Measurements from ENCODE around the gene RNASEH2A.

RNASEH2A gene

DNA sequence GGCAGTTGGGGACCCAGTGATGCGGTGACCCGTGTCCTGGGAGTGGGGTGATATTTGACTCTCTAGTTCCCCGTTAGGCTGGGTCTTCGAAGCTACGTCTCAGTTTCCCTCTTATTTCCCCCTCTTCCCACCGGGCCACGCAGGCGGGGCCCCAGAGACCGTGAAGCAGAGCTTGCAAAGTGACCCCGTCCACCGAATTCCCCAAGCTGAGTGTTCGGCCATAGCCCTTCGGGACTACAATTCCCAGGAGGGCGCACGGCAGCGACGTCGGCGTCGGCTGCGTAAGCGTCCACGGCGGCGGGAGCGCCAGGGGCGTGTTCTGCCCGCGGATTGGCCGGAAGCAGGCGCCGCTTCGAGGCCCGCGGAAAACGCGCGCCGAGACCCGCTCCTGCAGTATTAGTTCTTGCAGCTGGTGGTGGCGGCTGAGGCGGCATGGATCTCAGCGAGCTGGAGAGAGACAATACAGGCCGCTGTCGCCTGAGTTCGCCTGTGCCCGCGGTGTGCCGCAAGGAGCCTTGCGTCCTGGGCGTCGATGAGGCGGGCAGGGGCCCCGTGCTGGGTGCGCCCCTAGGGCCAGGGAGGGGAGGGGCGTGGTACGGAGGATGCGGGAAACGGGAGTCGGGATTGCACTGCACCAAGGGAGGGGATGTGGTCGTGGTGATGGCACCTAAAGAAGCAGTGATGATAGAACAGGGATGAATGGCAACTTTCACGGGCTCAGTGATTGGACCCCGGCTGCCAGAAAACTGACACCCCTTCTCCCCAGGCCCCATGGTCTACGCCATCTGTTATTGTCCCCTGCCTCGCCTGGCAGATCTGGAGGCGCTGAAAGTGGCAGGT, at the start of gene RNASEH2A:
TSS of gene RNASEH2A (plus strand) at position 343 of the 840 bp plus-strand sequence. CDS start at position 433, 90 bp downstream.
- peak; percentile 77 to 78 for DNase-seq (ENCODE audit: extremely low read depth in 1 of 2, low read depth in 1 of 2)

DNA sequence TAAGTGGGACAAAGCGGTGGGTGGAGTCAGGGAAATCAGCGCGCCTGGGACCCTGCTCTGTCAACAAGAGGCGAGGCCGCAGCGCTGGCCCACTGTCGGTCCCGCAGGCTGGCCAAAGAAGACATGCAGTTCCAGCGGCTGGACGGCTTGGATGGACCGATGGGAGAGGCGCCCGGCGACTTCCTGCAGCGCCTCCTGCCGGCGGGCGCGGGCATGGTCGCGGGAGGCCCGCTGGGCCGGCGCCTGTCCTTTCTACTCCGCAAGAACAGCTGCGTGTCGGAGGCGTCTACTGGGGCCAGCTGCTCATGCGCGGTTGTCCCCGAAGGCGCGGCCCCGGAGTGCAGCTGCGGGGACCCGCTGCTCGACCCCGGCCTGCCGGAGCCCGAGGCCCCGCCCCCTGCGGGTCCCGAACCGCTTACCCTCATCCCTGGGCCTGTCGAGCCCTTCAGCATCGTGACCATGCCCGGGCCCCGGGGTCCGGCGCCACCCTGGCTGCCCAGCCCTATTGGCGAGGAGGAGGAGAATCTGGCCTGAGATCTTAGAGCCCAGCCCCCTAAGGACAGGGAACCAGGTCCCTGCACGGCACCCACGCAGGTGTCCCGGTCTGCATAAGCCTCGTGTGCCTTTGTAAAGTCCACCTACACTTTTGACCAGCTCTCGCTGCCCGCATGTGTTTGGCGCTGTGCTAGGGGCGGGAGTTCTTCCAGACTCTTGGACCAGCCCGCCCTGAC, 48.7 kb upstream of the RNASEH2A start:
- peak in 1 of 2 donors; percentile 47 for DNase-seq (ENCODE audit: extremely low read depth in 1 of 2, low read depth in 1 of 2)

DNA sequence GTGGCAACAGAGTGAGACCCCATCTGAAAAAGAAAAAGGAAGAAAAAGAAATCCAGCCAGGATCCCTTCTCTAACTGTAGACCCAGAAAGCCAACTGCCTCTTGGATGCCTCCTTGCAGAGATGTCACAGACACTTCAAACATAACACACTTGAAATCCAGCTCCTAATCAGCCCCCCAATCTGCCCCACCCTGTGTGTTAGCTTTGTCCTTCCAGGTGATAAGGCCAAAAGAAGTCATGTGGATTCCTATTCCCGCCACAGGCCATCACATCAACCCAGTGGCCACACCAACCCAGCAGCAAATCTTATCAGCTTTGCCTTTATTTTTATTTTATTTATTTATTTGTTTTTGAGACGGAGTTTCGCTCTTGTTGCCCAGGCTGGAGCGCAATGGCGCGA, 46.7 kb upstream of the RNASEH2A start:
- no peak for DNase-seq (ENCODE audit: extremely low read depth in 1 of 2, low read depth in 1 of 2)

DNA sequence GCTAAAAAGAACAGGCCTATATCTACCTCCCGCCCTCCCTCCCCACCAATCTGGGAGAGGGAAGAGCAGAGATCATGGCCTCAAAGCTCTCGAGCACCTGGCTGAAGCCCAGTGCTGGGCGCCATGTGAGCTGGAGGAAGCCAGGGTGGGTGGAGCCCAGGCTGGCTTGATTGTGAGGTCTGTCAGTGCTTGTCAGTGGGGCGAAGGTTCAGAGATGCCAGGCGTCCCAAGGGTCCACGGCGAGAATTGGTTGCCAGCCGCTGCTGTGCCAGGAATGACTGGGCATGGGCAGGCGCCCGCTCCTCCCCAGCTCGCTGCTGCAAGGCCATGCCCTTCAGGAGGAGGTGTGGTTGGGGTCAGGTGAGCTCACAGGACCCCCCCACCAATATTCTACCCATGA, 43.3 kb upstream of the RNASEH2A start:
- no peak for DNase-seq (ENCODE audit: extremely low read depth in 1 of 2, low read depth in 1 of 2)

DNA sequence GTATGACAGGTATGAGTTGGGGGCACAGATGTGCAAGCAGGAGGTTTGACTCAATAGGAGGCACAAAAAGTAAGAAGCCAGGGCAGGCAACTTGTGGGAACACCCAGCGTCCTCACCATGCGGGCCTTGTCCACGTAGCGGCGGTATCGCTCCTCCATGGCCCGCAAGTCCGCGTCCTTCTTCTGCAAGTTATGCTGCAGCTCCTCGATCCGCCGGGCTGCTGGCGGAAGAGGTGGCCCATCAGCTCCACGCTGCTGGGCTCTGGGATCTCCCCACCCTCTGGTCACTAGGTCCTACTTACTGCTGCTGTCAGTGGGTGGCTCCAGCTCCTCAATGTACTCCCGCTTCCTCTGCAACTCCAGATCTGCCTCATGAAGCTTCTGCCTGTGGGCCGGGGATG, 41.7 kb upstream of the RNASEH2A start:
- DNase-seq (ENCODE audit: extremely low read depth in 1 of 2, low read depth in 1 of 2) = no peak

DNA sequence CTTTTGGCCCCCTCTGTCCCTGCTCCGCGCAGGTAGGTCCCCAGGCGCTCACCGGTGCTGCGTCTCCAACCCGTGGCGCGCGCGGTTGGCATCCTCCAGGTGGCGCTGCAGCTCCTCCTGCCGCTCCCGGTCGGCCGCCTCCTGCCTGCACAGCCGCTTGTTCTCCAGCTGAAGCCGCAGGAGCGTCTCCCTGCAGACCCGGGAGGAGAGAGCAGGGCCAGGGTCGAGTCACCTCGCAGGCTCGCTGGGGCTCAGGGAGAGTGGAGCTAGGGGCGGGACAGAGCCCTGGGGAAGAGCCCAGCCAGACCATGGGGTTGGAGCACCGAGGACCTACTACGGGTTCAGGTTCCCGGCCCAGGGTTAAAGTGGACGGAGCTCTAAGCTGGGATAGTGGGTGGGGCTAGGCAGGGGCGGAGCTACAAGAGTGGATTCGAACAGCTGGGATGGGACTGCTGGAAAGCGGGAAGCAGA, 40.3 kb upstream of the RNASEH2A start:
- peak; percentile 50 to 60 for DNase-seq (ENCODE audit: extremely low read depth in 1 of 2, low read depth in 1 of 2)

DNA sequence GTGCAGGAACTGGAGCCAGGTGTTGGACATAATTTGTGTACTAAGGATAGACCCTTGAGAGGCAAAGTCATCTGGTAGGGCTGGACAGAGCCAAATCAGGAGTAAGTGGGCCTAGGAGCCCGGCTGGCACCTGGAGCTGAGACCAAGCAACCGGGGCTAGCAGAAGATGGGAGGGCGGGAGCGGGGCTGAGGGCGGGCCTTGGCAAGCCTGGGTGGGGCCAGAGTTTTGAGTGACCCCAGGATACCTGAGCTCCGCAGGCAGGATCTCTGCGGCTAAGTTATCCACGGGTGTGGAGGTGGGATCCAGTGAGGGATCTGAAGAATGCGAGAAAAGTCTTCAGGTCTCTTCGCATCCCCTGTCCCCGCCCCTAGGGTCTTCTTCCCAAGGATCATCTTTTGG, 39.2 kb upstream of the RNASEH2A start:
- no peak for DNase-seq (ENCODE audit: extremely low read depth in 1 of 2, low read depth in 1 of 2)

DNA sequence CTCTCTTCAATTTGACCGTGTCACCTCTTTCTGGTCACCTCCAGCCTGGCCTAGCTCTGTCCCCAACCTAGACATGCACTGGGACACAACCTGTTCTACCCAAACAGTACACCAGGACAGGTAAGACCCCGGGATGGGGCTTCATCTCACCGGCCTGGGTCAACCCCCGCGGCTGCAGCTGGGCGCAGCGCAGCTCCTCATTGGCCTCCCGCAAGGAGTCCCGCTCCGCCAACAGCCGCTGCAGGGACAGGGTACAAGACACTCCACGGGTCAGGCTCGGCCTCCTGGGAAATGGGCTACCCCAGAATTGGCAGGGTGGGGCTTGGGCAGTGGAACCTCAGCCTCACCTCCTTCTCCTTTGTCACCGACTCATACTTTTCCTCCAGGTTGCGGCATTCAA, 38.7 kb upstream of the RNASEH2A start:
- no peak for DNase-seq (ENCODE audit: extremely low read depth in 1 of 2, low read depth in 1 of 2)

DNA sequence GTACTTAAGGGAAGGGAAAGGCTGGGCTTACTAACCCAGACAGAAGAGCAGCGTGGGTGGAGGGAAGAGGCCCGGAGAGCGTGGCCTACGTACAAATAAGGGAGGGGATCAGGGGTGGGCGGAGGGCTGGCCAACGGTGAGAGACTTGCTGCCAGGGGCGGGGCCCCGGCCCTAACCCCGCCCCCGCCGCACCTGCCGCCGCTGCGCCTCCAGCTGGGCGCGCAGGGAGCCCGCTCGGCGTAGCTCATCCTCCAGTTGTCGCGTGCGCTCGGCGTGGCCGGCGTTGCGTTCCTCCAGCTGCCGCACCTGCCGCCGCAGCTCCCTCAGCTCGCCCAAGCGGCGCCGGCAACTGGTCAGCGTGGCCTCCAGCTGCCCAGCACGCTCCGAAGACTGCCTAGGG, 36.7 kb upstream of the RNASEH2A start:
- no peak for DNase-seq (ENCODE audit: extremely low read depth in 1 of 2, low read depth in 1 of 2)

DNA sequence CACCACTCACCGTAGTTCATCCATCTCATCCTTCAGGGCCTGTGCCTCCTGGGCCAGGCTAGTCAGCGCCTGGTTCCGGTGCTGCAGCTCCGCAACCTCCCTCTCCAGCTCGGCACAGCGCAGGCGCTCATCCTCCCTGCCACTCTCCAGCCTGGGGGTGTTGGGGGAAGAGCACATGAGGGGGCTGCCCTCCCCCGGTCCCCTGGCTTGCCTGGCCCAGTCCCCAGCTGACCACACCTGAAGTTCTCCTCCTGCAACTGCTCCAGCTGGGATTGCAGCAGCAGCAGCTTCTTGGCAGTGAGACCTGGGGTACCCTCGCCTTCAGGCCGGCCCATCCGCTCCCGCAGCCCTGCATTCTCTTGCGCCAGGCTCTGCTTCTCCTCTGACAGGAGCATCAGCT, 35.5 kb upstream of the RNASEH2A start:
- no peak for DNase-seq (ENCODE audit: extremely low read depth in 1 of 2, low read depth in 1 of 2)

DNA sequence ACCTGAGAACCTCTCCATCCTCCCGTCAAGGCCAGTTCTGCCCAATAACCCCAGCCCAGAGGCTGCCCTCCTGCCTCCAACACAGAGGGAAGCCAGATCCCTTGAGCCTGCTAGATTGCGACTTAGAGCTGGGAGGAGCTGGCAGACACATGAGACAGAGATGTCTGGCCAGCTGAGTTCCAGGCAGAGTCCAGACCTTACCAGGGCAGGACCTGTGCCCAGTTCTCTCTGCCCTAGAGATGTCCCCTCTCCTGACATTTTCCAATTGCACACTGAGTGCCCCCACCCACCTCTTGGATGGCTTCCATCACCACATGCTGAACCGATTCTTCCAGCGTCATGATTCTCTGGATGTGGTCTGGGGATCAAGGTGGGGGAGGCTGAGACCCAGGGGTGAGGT, 34.1 kb upstream of the RNASEH2A start:
- DNase-seq (ENCODE audit: extremely low read depth in 1 of 2, low read depth in 1 of 2) = no peak

DNA sequence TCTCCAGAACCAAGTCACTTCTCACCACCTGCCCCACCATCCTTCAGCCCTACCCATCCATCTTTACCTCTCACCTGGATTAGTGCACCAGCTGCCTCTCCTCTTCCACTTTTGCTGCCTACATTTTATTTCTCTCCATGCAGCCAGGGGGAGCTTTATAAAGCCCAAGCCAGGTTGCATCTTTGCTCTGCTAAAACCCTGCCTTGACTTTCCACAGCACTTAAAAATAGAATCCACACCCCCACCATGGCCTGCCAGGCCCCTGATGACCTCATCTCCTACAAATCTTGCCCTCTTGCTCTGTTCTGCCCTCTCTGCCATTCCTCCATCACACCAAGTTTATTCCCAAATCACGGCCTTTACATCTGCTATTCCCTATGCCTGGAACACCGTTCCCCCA, 32.8 kb upstream of the RNASEH2A start:
- DNase-seq (ENCODE audit: extremely low read depth in 1 of 2, low read depth in 1 of 2) = no peak

DNA sequence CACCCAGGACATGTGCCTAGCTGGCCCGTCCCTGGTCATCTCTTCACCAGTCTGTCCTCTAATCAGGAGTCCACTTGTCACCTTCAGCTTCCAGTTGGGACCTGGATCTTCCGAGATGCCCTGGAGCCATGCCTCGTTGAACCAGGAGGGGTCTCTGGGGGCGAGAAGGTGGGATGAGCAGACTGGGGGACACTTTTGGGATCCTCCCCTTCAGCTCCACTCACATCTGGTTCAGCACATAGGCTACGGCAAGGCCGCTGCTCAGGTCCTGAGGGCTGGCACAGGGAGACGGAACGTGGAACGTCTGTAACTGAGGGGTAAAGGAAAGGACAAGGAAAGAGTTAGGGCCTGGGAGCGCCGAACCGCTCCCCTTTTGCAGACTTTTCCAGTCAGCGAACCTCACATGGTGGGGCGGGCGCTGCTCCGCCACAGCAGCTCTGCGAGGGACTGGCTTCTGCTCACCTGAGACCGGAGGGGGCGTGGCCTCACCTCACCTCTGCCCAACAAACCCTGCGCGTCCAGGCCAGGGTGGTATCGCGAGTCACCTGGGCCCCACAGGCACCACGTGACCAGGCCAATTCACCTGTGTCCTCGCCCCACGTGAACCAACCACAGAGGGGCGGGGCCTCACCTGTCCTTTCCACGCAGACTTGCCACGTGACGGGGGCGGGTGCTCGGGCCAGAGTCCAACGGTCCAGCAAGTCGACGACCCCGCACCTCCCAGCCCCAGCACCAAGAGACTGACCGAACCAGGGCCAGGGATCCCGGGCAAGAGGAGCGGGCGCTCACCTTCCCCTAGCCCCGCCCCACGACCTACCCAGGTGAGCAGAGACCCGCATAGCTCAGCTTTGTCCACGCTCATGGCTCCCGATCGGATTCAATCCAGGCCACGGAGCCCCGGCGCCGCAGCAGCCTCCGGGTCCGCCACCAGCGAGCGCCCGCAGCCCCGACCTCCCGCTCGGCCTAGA, 31.5 kb upstream of the RNASEH2A start, which contains the start of gene HOOK2:
TSS of gene HOOK2 (minus strand) at position 965 of the 968 bp plus-strand sequence. CDS start at position 862, 103 bp downstream.
- DNase-seq (ENCODE audit: extremely low read depth in 1 of 2, low read depth in 1 of 2) = no peak

DNA sequence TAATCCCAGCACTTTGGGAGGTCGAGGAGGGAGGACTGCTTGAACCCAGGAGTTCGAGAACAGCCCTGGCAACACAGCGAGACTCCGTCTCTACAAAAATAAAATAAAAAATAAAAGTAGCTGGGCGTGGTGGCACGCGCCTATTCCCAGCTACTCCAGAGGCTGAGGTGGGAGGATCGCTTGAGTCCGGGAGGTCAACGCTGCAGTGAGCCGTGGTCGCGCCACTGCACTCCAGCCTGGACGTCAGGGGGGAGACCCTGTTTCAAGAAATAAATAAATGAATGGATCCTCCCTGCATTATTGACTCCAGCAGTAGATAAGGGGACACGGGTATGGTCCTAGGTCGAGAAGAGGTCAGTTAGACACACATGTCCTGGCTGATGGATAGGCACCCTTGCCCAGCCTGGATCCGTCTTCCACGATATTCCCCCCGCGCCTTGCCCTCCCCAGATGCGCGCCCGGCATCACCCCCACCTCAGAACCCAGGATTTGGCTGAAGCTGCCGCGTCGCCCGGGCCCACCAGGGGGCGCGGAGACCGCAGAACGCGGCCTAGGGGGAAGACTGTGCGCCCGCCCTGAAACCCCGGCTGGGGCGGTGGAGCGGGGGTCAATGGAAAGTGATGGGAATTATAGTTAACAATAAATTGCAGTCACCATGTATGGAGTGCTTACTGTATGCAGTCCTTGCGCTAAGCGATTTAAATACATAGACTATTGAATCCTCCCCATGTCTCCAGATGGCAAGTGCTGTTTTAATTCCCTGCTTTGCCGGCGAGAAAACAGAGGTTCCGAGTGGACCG, 29.0 kb upstream of the RNASEH2A start:
- peak; percentile 63 to 68 for DNase-seq (ENCODE audit: extremely low read depth in 1 of 2, low read depth in 1 of 2)

DNA sequence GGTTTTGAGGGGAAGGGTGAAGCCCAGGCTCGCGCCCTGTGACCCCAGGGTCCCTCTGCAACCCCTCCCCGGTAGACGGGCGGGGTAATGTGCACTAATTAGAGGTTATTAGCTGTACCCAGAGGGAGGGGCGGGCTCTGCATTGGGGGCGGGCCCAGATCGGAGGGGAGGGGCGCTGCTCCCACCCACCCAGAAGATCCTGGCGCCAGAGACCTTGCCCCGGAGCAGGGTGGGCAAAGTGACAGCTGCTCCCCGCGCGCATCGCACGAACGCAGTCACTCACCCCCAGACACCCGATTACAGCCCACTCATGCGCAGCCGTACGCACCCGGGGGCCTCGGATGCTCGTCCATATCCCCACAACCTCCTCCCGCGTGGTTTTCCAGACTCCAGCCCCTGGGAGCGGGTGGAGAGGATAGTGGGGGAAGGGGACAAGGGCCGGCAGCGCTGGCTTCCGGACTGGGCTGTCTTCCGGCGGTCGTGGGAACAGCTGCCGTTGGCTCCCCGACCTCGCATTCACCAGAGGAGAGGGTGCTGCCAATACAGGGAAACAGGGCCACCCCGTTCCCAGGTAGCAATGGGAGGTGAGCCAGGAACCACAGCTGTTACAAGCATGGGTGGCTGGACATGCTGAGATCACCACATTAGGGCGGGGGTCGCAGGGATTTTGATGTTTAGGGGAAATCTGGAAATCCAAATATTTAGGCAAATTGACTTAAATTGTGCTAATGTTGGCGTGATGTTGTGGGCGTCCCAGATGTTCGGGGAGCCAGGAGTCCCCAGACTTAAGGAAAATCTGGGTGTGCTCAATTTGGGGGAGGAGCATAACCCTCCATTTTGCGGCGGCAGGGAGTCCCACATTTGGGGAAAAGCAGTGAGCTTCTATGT, 28.1 kb upstream of the RNASEH2A start:
- DNase-seq (ENCODE audit: extremely low read depth in 1 of 2, low read depth in 1 of 2) = no peak

DNA sequence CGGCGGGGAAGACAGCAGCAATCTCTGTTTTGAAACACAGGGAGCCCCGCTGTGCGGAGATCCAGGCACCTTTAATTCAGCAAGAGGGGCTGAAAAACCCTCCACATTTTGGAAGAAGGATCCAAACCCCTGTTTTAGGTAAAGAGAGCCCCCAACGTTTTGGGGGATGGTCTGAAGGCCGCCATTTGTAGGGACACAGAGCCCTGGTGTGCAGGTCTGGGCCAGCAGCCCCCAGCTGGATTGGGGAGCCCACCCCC, 27.6 kb upstream of the RNASEH2A start:
- DNase-seq (ENCODE audit: extremely low read depth in 1 of 2, low read depth in 1 of 2) = no peak

DNA sequence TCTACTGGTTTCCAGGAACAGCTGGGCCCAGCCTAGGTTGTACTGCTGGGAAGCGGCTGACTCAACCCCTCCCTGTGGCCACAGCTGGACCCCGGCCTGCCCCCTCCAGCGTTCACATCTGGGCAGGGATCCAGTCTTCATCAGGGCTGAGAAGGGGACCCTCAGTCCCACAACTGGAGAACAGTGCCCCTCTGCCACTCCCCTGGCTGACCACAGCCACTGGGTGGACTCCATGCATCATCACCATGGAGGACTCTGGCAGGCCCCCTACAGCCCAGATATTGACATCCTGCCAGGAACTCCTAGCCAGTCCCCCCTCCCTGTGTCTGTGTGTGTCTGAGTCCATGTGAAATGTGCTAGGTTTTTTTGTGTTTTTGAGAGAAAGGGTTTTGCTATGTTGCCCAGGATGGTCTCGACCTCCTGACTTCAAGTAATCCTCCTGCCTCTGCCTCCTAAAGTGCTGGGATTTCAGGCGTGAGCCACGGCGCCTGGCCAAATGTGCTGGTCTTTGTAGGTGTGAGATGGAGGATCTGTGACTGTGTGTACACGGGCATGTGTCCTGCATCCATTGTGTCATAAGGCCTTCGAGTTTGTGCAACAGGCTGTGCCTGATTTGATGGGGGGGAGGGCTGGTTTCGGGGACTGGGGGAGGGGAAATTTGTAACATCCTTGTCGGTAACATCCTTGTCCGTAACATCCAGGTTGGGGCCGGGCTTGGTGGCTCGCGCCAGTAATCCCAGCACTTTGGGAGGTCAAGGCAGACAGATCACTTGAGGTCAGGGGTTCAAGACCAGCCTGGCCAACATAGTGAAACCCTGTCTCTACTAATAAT, 27.0 kb upstream of the RNASEH2A start:
- no peak for DNase-seq (ENCODE audit: extremely low read depth in 1 of 2, low read depth in 1 of 2)

DNA sequence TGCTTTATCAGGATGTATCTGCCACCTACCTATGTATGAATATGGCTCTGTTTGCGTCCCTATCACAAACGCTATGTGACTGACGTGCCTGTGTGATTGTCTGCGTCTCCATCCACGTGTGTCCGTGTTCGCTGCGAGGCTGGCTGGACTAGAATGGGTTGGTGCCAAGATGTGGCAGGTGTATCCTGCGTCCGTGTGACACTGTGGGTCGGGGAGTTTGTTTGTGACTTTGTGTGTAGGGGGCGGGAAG, 24.3 kb upstream of the RNASEH2A start:
- DNase-seq (ENCODE audit: extremely low read depth in 1 of 2, low read depth in 1 of 2) = no peak

Measured in stimulated activated CD8-positive, alpha-beta memory T cell treated with anti-CD3 and anti-CD28 coated beads, Interleukin-7, amount 100 ng/mL, for 48 hours (primary cell).